NB4 (cell line): ENCODE data around the gene FUT7.

Experiments used
- CTCF ChIP-seq: IDR thresholded peaks from one replicate; pipeline ENCODE4 v1.5.1; 2012; ENCODE audit warnings: low read depth, low read length
- MAX ChIP-seq: IDR thresholded peaks from 2 replicates; pipeline ENCODE4 v1.6.1; 2011; ENCODE audit warnings: low read depth, low read length
- MYC ChIP-seq: IDR thresholded peaks from 2 replicates; pipeline ENCODE4 v1.6.1; 2011; ENCODE audit warnings: low read depth, low read length
- POLR2A ChIP-seq: IDR thresholded peaks from 2 replicates; pipeline ENCODE4 v1.6.1; 2011; ENCODE audit warnings: mild to moderate bottlenecking; ENCODE audit not compliant: insufficient read length; ENCODE audit errors: extremely low read depth

GRCh38 chr9:136983656-136984314 lies 48.1 kb downstream of the FUT7 start:
- no peak for TF ChIP-seq CTCF
- TF ChIP-seq POLR2A, result no peak
- TF ChIP-seq MAX, result no peak
- TF ChIP-seq MYC, result no peak
